ENCODE data around the gene CIC.
A peak's percentile ranks its signal among the peaks of the same experiment; 100 is the strongest.

The CIC gene
- 216 reads per million, percentile 93 among the genes with 10 or more reads in this experiment for total RNA-seq

GRCh38 chr19:42268704-42269477, at the start of gene CIC:
CIC (plus strand) TSS chr19:42269252; CDS start chr19:42271784, 2,532 bp downstream.
- DNase-seq, result peak; percentile 98

- peak; percentile 96 for DNase-seq
Measured at GRCh38 chr19:42219812-42220750, 49.0 kb upstream of the CIC start, which contains the start of gene ZNF526. ZNF526 (plus strand) TSS chr19:42220312; CDS start chr19:42224404, 4,092 bp downstream.

- no peak for DNase-seq
Measured at GRCh38 chr19:42220751-42221097, 48.3 kb upstream of the CIC start.

- DNase-seq, result no peak
Measured at GRCh38 chr19:42224940-42225717, 43.9 kb upstream of the CIC start.

GRCh38 chr19:42225718-42226292, 43.2 kb upstream of the CIC start:
- DNase-seq, result no peak

GRCh38 chr19:42226886-42227285, 42.2 kb upstream of the CIC start:
- no peak for DNase-seq

- DNase-seq, result no peak
Measured at GRCh38 chr19:42228641-42229040, 40.4 kb upstream of the CIC start.

GRCh38 chr19:42229301-42229854, 39.7 kb upstream of the CIC start:
- DNase-seq, result no peak

GRCh38 chr19:42229855-42230351, 39.1 kb upstream of the CIC start:
- no peak for DNase-seq

GRCh38 chr19:42230571-42230970, 38.5 kb upstream of the CIC start:
- DNase-seq, result no peak

- no peak for DNase-seq
Measured at GRCh38 chr19:42232435-42232834, 36.6 kb upstream of the CIC start.

GRCh38 chr19:42233106-42233505, 35.9 kb upstream of the CIC start:
- no peak for DNase-seq

GRCh38 chr19:42233678-42234292, 35.3 kb upstream of the CIC start:
- no peak for DNase-seq

GRCh38 chr19:42234364-42234763, 34.7 kb upstream of the CIC start:
- DNase-seq, result no peak

- DNase-seq, result no peak
Measured at GRCh38 chr19:42235181-42235580, 33.9 kb upstream of the CIC start.

- DNase-seq, result no peak
Measured at GRCh38 chr19:42239544-42240220, 29.4 kb upstream of the CIC start.

GRCh38 chr19:42241279-42241678, 27.8 kb upstream of the CIC start:
- DNase-seq, result no peak

- no peak for DNase-seq
Measured at GRCh38 chr19:42242069-42242511, 27.0 kb upstream of the CIC start.

- peak; percentile 96 for DNase-seq
Measured at GRCh38 chr19:42242512-42243409, 26.3 kb upstream of the CIC start, which contains the start of gene GSK3A. GSK3A (minus strand) TSS chr19:42242602; CDS start chr19:42242465, 137 bp downstream.
